Mucosa of descending colon (tissue), 3 donors: Measurements from ENCODE around the gene PIK3C2B. TPM values are rescaled to one million over a fixed set of nuclear protein-coding genes. Genes with fewer than 3 reads are reported as not detected.

Source experiments
- ATAC-seq: fragments of 200-7000 bp; cut with Tn5 transposase; one replicate; pipeline ENCODE4 v1.9.1; 2020; ENCODE audit warnings: mild to moderate bottlenecking, moderate library complexity
- DNase-seq, 3 donors: peaks; one replicate each; pipeline ENCODE4 v3.0.0-alpha.2; 2020
- H3K36me3 ChIP-seq: fragments of 200-600 bp; one replicate; pipeline ENCODE4 v1.8.0; 2021; ENCODE audit warnings: low read depth, mild to moderate bottlenecking
- H3K4me1 ChIP-seq: fragments of 200-600 bp; one replicate; pipeline ENCODE4 v1.8.0; 2021; ENCODE audit warnings: low read depth, mild to moderate bottlenecking
- H3K4me3 ChIP-seq: fragments of 200-600 bp; one replicate; pipeline ENCODE4 v1.8.0; 2021; ENCODE audit warnings: mild to moderate bottlenecking
- H3K9me3 ChIP-seq: fragments of 200-600 bp; one replicate; pipeline ENCODE4 v1.8.0; 2021; ENCODE audit warnings: mild to moderate bottlenecking
- CTCF ChIP-seq: fragments of 200-600 bp; IDR thresholded peaks from one replicate; pipeline ENCODE4 v1.8.0; 2022; ENCODE audit warnings: antibody characterized with exemption, mild to moderate bottlenecking
- intact Hi-C, 2 donors: fragments of 100-400 bp; cut with DNase I in 1 of 2; cut with micrococcal nuclease in 1 of 2; formaldehyde crosslinking; loops; one replicate each; pipeline versions ENCODE4 v1.11.0 to v1.11.1; 2022; cut with DNase I, micrococcal nuclease
- total RNA-seq, 3 donors: library from RNA; stranded (reverse); fragmentation: NEBNext Ultra II Directional in 2 of 3; extraction: Animal tissue kit (Norgen Biotek cat#: 25700) in 2 of 3; gene quantifications; one replicate each; pipeline versions ENCODE4 v1.2.1 to v1.2.4, GENCODE V29; 2021 to 2023
- donor health status: DM: no; HTN: no; CAD: no; lungs with moderate emphysema.
- donor health status: DM: no; HTN: no; CAD: no.
- donor health status: DM: no; HTN: yes; CAD: no.

The PIK3C2B gene
- total RNA-seq, 3 donors from 2014 or later, result 66.5 to 117 (median 90.4) TPM

- intact Hi-C loops, result no loop called here
- DNase-seq, result no peak
- ATAC-seq, result no peak
- H3K9me3 ChIP-seq, result no peaks in the 10 kb centered on the region
- no peaks in the 10 kb centered on the region for H3K36me3 ChIP-seq
- TF ChIP-seq CTCF, result no peak
- no peaks in the 10 kb centered on the region for H3K4me1 ChIP-seq
- H3K4me3 ChIP-seq, result no peak overlapping the region
Measured at GRCh38 chr1:204530932-204531331, 36.3 kb upstream of the PIK3C2B start.

DNA sequence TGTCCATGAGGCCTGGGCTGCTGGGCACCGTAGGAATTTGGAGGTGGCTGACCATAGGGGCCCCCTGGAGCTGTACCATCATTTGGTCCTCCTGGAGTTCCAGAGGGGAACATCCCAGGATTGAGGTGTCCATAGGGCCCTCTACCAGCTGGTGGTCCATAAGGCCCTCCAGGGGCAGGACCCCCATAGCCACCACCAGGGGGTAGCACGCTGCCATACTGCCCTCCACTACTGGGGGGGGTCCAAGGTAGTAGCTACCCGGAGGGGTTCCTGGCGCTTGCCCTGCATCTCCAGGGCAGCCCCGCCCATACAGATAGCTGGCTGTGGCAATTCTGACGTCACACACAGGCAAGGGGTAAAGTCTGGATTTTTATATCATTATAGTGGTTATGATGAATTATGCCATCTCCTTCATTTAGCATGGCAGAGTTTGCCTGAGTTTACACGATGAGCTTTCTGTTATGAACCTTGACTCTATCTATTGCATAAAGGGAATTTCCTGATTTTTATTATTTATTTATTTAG is 34.8 kb upstream of the PIK3C2B start:
- H3K36me3 ChIP-seq, result no peaks in the 10 kb centered on the region
- no peak for TF ChIP-seq CTCF
- DNase-seq (no peak), ATAC-seq (peak; percentile 58)
- intact Hi-C loops, result no loop called here
- H3K4me1 ChIP-seq, result no peaks in the 10 kb centered on the region
- no peaks in the 10 kb centered on the region for H3K9me3 ChIP-seq
- no peak overlapping the region for H3K4me3 ChIP-seq

GRCh38 chr1:204528677-204529076 is 34.1 kb upstream of the PIK3C2B start:
- no peak for DNase-seq
- H3K36me3 ChIP-seq, result no peaks in the 10 kb centered on the region
- no peaks in the 10 kb centered on the region for H3K4me1 ChIP-seq
- no peak overlapping the region for H3K4me3 ChIP-seq
- TF ChIP-seq CTCF, result no peak
- H3K9me3 ChIP-seq, result no peaks in the 10 kb centered on the region
- ATAC-seq, result no peak
- intact Hi-C loops, result no loop called here

DNA sequence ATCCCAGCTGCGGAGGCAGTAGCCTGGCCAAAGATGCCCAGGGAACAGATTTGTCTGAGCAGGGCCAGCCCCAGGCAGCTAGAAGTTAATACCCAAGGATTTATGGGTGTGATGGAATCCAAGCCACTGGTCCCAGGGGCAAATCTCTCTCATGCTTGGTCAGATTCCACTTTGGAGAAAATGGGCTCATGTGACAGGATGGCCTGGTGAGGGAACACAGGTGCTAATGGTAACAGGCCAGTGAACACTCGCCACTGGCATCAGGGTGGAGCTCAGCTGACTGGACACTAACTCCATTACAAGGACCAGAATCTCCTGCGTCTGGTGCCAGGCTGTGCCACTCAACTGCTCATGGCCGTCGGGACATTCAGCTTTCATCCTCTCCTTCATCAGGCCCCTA is 33.6 kb upstream of the PIK3C2B start:
- Histone ChIP-seq H3K4me3 (no peak overlapping the region), H3K4me1 (no peaks in the 10 kb centered on the region), H3K9me3 (peaks cover 3% of the 10 kb centered on the region), H3K36me3 (no peaks in the 10 kb centered on the region)
- no peak for TF ChIP-seq CTCF
- ATAC-seq (peak; percentile 16), DNase-seq (no peak)
- intact Hi-C loops, result no loop called here

- ATAC-seq, result no peak
- intact Hi-C loops, result no loop called here
Measured at GRCh38 chr1:204524986-204525385, 30.4 kb upstream of the PIK3C2B start.

More at GRCh38 chr1:204524986-204525385, 30.4 kb upstream of the PIK3C2B start:
- Histone ChIP-seq H3K9me3 (peaks cover 3% of the 10 kb centered on the region), H3K36me3 (no peaks in the 10 kb centered on the region), H3K4me3 (no peak overlapping the region), H3K4me1 (peaks cover 5% of the 10 kb centered on the region)
- no peak for TF ChIP-seq CTCF
- DNase-seq, result no peak
